ENCODE measurements around the gene RHOD. TPM values are rescaled to one million over a fixed set of nuclear protein-coding genes. Genes with fewer than 3 reads are reported as not detected.

RHOD gene
- total RNA-seq, 1 donor from 2014 or later = 49.5 TPM

DNA sequence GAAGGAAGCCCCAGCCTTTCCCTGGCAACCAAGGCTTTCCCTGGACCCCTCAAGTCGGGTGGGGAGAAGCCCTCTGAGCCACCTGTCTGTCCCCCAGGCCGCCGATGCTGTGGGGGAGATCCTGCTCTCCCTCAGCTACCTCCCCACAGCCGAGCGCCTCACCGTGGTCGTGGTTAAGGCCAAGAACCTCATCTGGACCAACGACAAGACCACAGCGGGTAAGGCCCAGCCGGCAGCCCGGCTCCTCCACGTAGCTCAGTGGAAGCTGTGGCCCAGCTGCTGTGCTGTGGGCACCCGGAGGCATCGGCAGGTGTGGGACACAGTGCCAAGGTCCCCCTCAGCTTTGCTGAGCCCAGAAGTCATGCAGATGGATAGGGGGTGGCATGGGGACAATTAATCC lies 12.2 kb upstream of the RHOD start:
- H3K9me3 ChIP-seq (replicated peaks) = no peaks in the 10 kb centered on the region
- no peaks in the 10 kb centered on the region for H3K4me1 ChIP-seq
- TF ChIP-seq, protein P1, sequence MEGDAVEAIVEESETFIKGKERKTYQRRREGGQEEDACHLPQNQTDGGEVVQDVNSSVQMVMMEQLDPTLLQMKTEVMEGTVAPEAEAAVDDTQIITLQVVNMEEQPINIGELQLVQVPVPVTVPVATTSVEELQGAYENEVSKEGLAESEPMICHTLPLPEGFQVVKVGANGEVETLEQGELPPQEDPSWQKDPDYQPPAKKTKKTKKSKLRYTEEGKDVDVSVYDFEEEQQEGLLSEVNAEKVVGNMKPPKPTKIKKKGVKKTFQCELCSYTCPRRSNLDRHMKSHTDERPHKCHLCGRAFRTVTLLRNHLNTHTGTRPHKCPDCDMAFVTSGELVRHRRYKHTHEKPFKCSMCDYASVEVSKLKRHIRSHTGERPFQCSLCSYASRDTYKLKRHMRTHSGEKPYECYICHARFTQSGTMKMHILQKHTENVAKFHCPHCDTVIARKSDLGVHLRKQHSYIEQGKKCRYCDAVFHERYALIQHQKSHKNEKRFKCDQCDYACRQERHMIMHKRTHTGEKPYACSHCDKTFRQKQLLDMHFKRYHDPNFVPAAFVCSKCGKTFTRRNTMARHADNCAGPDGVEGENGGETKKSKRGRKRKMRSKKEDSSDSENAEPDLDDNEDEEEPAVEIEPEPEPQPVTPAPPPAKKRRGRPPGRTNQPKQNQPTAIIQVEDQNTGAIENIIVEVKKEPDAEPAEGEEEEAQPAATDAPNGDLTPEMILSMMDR (IDR thresholded peaks at IDR 0.05; ENCODE audit: borderline replicate concordance) = no peak
- no peak for DNase-seq
- H3K27ac ChIP-seq (replicated peaks) = no peak overlapping the region
- H3K36me3 ChIP-seq = no peaks in the 10 kb centered on the region
- intact Hi-C loops (cut with micrococcal nuclease) = no loop called here
- H3K27me3 ChIP-seq (ENCODE audit: low read depth) = peaks cover 10% of the 10 kb centered on the region
- no peak overlapping the region for H3K4me3 ChIP-seq

DNA sequence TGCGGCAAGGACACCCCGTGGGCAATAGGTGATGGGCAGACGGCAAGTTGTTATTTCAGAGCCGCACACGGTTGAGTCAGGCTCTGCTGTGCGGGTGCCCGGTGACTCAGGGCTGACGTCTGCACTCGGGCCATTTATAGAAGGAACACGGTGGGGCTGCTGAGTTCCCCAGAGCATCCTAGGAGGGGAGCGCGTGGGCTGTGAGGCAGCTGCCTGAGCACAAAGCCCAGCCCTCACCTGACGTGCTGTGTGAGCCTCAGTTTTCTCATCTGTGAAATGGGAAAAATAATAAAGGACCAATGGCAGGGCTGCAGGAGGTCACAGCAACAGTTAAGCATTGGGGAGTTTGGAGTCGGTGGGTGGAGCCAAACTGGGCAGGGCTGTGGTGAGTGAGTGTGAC lies 11.3 kb upstream of the RHOD start:
- Histone ChIP-seq H3K27me3 (ENCODE audit: low read depth) (peaks cover 5% of the 10 kb centered on the region), H3K9me3 (replicated peaks) (no peaks in the 10 kb centered on the region), H3K27ac (replicated peaks) (no peak overlapping the region), H3K36me3 (no peaks in the 10 kb centered on the region), H3K4me1 (no peaks in the 10 kb centered on the region), H3K4me3 (no peak overlapping the region)
- no peak for DNase-seq
- intact Hi-C loops (cut with micrococcal nuclease) = no loop called here
- TF ChIP-seq, protein P1 (IDR thresholded peaks at IDR 0.05; ENCODE audit: borderline replicate concordance) = no peak

DNA sequence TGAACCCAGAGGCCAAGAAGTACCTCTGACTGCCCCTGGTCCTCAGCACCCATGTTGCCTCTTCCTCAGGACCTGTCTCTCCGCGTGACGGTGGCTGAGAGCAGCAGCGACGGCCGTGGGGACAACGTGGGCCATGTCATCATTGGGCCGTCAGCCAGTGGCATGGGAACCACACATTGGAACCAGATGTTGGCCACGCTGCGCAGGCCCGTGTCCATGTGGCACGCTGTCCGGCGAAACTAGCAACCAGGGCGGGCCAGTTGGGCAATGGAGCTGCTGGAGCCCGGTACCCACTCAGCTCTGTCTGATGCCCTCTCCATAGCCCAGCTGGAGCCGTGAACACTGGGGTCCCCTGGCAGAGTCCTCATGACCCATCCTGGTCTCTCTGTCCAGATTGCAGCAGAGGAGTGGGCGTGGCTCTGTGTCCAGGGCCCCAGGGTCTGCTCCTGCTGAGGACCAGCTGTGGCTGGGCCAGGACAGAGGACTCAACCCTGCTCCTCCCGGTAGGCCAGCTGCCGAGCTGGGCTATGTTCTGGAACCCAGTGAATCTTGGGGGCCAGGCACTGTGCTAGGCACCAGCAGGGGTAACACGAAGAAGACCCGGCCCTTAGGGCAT lies 8.0 kb upstream of the RHOD start:
- H3K27ac ChIP-seq (replicated peaks) = no peak overlapping the region
- intact Hi-C loops (cut with micrococcal nuclease) = no loop called here
- TF ChIP-seq, protein P1 (IDR thresholded peaks at IDR 0.05; ENCODE audit: borderline replicate concordance) = no peak

DNA sequence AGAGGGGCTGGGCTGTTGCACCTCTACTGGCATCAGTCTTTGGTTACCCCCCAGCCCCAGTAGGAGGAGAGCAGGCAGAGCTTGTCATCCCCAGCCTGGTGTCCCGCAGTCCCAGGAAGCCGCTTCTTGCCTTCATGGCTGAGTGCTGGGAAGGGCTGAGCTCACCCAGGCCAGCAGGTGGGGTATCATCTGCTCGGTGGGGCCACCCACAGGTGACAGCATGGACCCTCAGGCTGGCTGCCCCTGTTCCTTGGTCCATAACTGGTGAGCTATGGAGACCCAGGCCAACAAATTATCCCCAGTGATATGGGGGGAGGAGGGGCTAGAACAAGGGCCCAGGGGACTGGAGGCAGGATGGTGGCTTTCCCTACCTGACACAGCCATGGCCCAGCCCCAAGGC lies 6.5 kb upstream of the RHOD start:
- no peak for DNase-seq
- Histone ChIP-seq H3K9me3 (replicated peaks) (no peaks in the 10 kb centered on the region), H3K27ac (replicated peaks) (no peak overlapping the region), H3K4me1 (peaks cover 14% of the 10 kb centered on the region), H3K27me3 (ENCODE audit: low read depth) (peaks cover 5% of the 10 kb centered on the region), H3K36me3 (no peaks in the 10 kb centered on the region), H3K4me3 (no peak overlapping the region)
- TF ChIP-seq, protein P1 (IDR thresholded peaks at IDR 0.05; ENCODE audit: borderline replicate concordance) = no peak
- intact Hi-C loops (cut with micrococcal nuclease) = no loop called here

More for the DNA sequence above, 8.0 kb upstream of the RHOD start:
- Histone ChIP-seq H3K9me3 (replicated peaks) (no peaks in the 10 kb centered on the region), H3K36me3 (no peaks in the 10 kb centered on the region), H3K4me3 (no peak overlapping the region), H3K4me1 (no peaks in the 10 kb centered on the region), H3K27me3 (ENCODE audit: low read depth) (peaks cover under 1% of the 10 kb centered on the region)
- no peak for DNase-seq

DNA sequence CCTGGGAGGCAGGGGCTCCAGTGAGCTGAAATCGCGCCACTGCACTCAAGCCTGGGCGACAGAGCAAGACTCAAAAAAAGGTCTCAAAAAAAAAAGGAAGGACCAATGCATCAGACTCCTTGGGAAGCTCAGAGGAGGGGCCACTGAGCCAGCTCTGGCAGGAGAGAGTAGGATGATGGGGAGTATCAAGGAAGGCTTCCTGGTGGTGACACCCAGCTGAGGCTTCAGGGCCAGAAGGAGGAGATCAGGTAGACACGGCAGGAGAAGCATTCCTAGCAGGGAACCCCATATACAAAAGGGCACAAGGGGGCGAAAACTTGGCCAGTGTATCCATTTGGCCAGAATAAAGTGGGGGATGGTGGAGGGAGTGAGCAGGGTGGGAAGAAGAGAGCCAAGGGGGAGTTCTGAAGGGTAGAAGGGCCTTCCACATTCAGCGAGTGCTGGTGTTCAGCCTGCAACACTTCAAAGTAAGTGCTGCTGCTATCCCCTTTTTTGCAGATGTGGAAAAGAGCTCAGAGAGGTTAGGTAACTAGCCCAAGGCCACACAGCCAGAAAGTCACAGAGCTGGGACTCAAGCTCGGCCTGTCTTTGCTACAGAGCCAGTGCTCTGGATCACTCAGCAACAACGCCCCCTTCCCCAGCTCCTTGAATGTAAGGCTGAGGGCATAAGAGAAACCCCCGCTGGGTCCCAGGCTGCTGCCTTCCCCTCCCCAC lies 5.3 kb upstream of the RHOD start:
- intact Hi-C loops (cut with micrococcal nuclease) = no loop called here
- peaks cover 26% of the 10 kb centered on the region for H3K4me1 ChIP-seq
- peaks cover 13% of the 10 kb centered on the region for H3K27me3 ChIP-seq (ENCODE audit: low read depth)
- H3K27ac ChIP-seq (replicated peaks) = no peak overlapping the region
- no peak overlapping the region for H3K4me3 ChIP-seq
- TF ChIP-seq, protein P1 (IDR thresholded peaks at IDR 0.05; ENCODE audit: borderline replicate concordance) = no peak
- H3K9me3 ChIP-seq (replicated peaks) = no peaks in the 10 kb centered on the region
- no peaks in the 10 kb centered on the region for H3K36me3 ChIP-seq
- no peak for DNase-seq

Data from left ventricle myocardium inferior (tissue), 1 donor.